ENCODE measurements around the gene GPR17. TPM values are rescaled to one million over a fixed set of nuclear protein-coding genes. Genes with fewer than 3 reads are reported as not detected.

GPR17 gene
- total and polyA plus RNA-seq, 12 donors = 0.22 to 16.5 (median 0.46) TPM; not detected in 4

- Histone ChIP-seq H3K27me3 (no peaks in the 10 kb centered on the region), H3K9me3 (no peaks in the 10 kb centered on the region), H3K4me3 (peak within 1 kb of the TSS; percentile 33 to 89 (median 61)), H3K4me1 (peaks cover 2 to 50% (median 43%) of the 10 kb centered on the region in 9 donors), H3K27ac (peak within 1 kb of the TSS; percentile 78 to 100 (median 95)), H3K36me3 (peaks cover 0 to 32% (median 9%) of the 10 kb centered on the region in 9 donors)
- intact Hi-C loops (cut with DNase I) = loop anchor here in 6 of 10 donors (2.0 to 10.0 kb wide), 7 partner anchors 104 to 176 kb away; partner anchors contain the start of genes IWS1 (in 5 of the 6) and WDR33 (in 3 of the 6)
- WGBS, 2 donors = 0 to 1% methylated on average over 44 of the region's 44 CpGs
- TF ChIP-seq, protein P1, sequence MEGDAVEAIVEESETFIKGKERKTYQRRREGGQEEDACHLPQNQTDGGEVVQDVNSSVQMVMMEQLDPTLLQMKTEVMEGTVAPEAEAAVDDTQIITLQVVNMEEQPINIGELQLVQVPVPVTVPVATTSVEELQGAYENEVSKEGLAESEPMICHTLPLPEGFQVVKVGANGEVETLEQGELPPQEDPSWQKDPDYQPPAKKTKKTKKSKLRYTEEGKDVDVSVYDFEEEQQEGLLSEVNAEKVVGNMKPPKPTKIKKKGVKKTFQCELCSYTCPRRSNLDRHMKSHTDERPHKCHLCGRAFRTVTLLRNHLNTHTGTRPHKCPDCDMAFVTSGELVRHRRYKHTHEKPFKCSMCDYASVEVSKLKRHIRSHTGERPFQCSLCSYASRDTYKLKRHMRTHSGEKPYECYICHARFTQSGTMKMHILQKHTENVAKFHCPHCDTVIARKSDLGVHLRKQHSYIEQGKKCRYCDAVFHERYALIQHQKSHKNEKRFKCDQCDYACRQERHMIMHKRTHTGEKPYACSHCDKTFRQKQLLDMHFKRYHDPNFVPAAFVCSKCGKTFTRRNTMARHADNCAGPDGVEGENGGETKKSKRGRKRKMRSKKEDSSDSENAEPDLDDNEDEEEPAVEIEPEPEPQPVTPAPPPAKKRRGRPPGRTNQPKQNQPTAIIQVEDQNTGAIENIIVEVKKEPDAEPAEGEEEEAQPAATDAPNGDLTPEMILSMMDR (IDR thresholded peaks at IDR 0.05) = no peak
- peak; percentile 93 for DNase-seq
- peak; percentile 87 to 97 (median 94) for ATAC-seq
Measured at GRCh38 chr2:127701193-127701650, 55.3 kb downstream of the GPR17 start, which contains the start of gene SFT2D3. TSS of gene SFT2D3 (plus strand) at chr2:127701497. CDS start at chr2:127701529, 32 bp downstream.

- intact Hi-C loops (cut with DNase I) = loop anchor here in 6 of 10 donors (2.0 to 10.0 kb wide), 7 partner anchors 103 to 177 kb away; partner anchors contain the start of genes IWS1 (in 5 of the 6) and WDR33 (in 3 of the 6)
- TF ChIP-seq, protein P1 (IDR thresholded peaks at IDR 0.05) = peak in 5 of 9 donors; percentile 25 to 47 (median 39)
Measured at GRCh38 chr2:127701651-127702394, 55.9 kb downstream of the GPR17 start.

More at GRCh38 chr2:127701651-127702394, 55.9 kb downstream of the GPR17 start:
- Histone ChIP-seq H3K9me3 (no peaks in the 10 kb centered on the region), H3K4me1 (peaks cover 2 to 52% (median 43%) of the 10 kb centered on the region in 9 donors), H3K27me3 (no peaks in the 10 kb centered on the region), H3K36me3 (peaks cover 0 to 38% (median 11%) of the 10 kb centered on the region in 9 donors), H3K27ac (peak overlapping the region; percentile 78 to 100 (median 95)), H3K4me3 (peak overlapping the region; percentile 33 to 89 (median 61))
- peak; percentile 57 to 79 (median 64) for ATAC-seq
- DNase-seq = peak; percentile 62 to 80
- 0% methylated on average over 106 to 108 of the region's 108 CpGs for WGBS, 2 donors

Other genes with a start within 250 kb of the GPR17 start
- not detected for gene PROC, start 227.7 kb upstream of the GPR17 start, total RNA-seq
- gene PROC, start 227.7 kb upstream of the GPR17 start, polyA plus RNA-seq = not detected
- 10 to 100 TPM; 37.6 to 64.8 (median 46.4) TPM for gene IWS1, start 119.7 kb upstream of the GPR17 start, total RNA-seq
- 10 to 100 TPM; 37.4 to 51.6 TPM for gene IWS1, start 119.7 kb upstream of the GPR17 start, polyA plus RNA-seq
- gene MYO7B, start 110.5 kb upstream of the GPR17 start, total RNA-seq = 1 to 10 TPM in 3 of 10 donors, under 1 TPM in 7; 0.42 to 1.4 (median 0.77) TPM
- gene MYO7B, start 110.5 kb upstream of the GPR17 start, polyA plus RNA-seq = 1 to 10 TPM; 1.4 to 2.3 TPM
- 100 to 1,000 TPM; 150 to 285 (median 160) TPM for gene LIMS2, start 29.4 kb downstream of the GPR17 start, total RNA-seq
- gene LIMS2, start 29.4 kb downstream of the GPR17 start, polyA plus RNA-seq = 100 to 1,000 TPM; 148 to 687 TPM
- 1 to 10 TPM; 2.2 to 4.0 (median 3.4) TPM for gene SFT2D3, start 55.3 kb downstream of the GPR17 start, total RNA-seq
- gene SFT2D3, start 55.3 kb downstream of the GPR17 start, polyA plus RNA-seq = 1 to 10 TPM; 2.8 to 5.6 TPM
- gene WDR33, start 165.0 kb downstream of the GPR17 start, total RNA-seq = 10 to 100 TPM; 38.5 to 47.6 (median 42.9) TPM
- gene WDR33, start 165.0 kb downstream of the GPR17 start, polyA plus RNA-seq = 10 to 100 TPM; 10.5 to 18.1 TPM
- 10 to 100 TPM; 19.0 to 26.4 (median 20.7) TPM for gene POLR2D, start 212.0 kb downstream of the GPR17 start, total RNA-seq
- 10 to 100 TPM in 1 of 2 donors, 1 to 10 TPM in 1; 7.5 to 13.3 TPM for gene POLR2D, start 212.0 kb downstream of the GPR17 start, polyA plus RNA-seq
- gene AMMECR1L, start 239.8 kb downstream of the GPR17 start, total RNA-seq = 10 to 100 TPM in 8 of 10 donors, 1 to 10 TPM in 2; 8.2 to 13.2 (median 10.4) TPM
- 1 to 10 TPM; 6.6 to 7.1 TPM for gene AMMECR1L, start 239.8 kb downstream of the GPR17 start, polyA plus RNA-seq